ENCODE measurements around the gene IGSF9.

The IGSF9 gene

GRCh38 chr1:159953536-159954515, 8.4 kb upstream of the IGSF9 start, which contains the start of gene SLAMF9:
Gene SLAMF9, minus strand, starts transcription at chr1:159954237. Its CDS starts 100 bp downstream, at chr1:159954137.
- no peaks in the 10 kb centered on the region for H3K9me3 Mint-ChIP-seq
- peaks cover 24% of the 10 kb centered on the region for H3K27me3 Mint-ChIP-seq (ENCODE audit: low read depth)
- TF ChIP-seq, protein P1, sequence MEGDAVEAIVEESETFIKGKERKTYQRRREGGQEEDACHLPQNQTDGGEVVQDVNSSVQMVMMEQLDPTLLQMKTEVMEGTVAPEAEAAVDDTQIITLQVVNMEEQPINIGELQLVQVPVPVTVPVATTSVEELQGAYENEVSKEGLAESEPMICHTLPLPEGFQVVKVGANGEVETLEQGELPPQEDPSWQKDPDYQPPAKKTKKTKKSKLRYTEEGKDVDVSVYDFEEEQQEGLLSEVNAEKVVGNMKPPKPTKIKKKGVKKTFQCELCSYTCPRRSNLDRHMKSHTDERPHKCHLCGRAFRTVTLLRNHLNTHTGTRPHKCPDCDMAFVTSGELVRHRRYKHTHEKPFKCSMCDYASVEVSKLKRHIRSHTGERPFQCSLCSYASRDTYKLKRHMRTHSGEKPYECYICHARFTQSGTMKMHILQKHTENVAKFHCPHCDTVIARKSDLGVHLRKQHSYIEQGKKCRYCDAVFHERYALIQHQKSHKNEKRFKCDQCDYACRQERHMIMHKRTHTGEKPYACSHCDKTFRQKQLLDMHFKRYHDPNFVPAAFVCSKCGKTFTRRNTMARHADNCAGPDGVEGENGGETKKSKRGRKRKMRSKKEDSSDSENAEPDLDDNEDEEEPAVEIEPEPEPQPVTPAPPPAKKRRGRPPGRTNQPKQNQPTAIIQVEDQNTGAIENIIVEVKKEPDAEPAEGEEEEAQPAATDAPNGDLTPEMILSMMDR (IDR thresholded peaks at IDR 0.05; ENCODE audit: unreplicated experiment in 3 of 3) = no peak
- H3K27ac Mint-ChIP-seq = no peak within 1 kb of the TSS
- peaks cover 7% of the 10 kb centered on the region for H3K4me1 Mint-ChIP-seq
- H3K4me3 Mint-ChIP-seq = no peak within 1 kb of the TSS
- no peaks in the 10 kb centered on the region for H3K36me3 Mint-ChIP-seq (ENCODE audit: low read depth)

GRCh38 chr1:159952932-159953331, 7.5 kb upstream of the IGSF9 start:
- TF ChIP-seq, protein P1 (IDR thresholded peaks at IDR 0.05; ENCODE audit: unreplicated experiment in 3 of 3) = no peak
- Mint-ChIP-seq H3K4me3 (no peak overlapping the region), H3K36me3 (ENCODE audit: low read depth) (no peaks in the 10 kb centered on the region), H3K9me3 (no peaks in the 10 kb centered on the region), H3K27ac (no peak overlapping the region), H3K27me3 (ENCODE audit: low read depth) (peaks cover 21% of the 10 kb centered on the region), H3K4me1 (peaks cover 7% of the 10 kb centered on the region)

DNA sequence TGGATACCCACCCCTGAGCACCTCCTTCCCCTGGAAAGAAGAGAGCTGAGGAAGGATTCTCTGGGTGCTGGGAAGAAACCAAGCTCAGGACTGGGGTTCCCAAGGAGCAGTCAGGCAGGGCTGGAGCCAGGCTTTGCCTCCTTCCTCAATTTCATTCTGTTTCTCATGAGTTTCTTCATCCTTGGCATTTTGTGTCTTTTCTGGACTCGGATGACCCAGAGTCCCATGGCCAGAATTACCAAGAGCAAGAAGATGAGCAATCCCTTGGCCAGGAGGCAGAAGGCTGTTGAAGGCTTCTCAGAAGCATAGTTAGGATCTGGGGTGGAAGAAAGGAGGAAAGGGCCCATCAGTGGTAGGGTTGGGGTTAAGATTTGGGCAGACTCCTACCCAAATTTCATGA, 6.1 kb upstream of the IGSF9 start:
- Mint-ChIP-seq H3K4me3 (no peak overlapping the region), H3K9me3 (no peaks in the 10 kb centered on the region), H3K4me1 (peaks cover 7% of the 10 kb centered on the region), H3K27ac (no peak overlapping the region), H3K36me3 (ENCODE audit: low read depth) (no peaks in the 10 kb centered on the region), H3K27me3 (ENCODE audit: low read depth) (peaks cover 21% of the 10 kb centered on the region)
- TF ChIP-seq, protein P1 (IDR thresholded peaks at IDR 0.05; ENCODE audit: unreplicated experiment in 3 of 3) = no peak

GRCh38 chr1:159951016-159951415, 5.6 kb upstream of the IGSF9 start:
- Mint-ChIP-seq H3K9me3 (no peaks in the 10 kb centered on the region), H3K4me3 (no peak overlapping the region), H3K4me1 (peaks cover 7% of the 10 kb centered on the region), H3K36me3 (ENCODE audit: low read depth) (no peaks in the 10 kb centered on the region), H3K27ac (no peak overlapping the region), H3K27me3 (ENCODE audit: low read depth) (peaks cover 17% of the 10 kb centered on the region)
- TF ChIP-seq, protein P1 (IDR thresholded peaks at IDR 0.05; ENCODE audit: unreplicated experiment in 3 of 3) = no peak

DNA sequence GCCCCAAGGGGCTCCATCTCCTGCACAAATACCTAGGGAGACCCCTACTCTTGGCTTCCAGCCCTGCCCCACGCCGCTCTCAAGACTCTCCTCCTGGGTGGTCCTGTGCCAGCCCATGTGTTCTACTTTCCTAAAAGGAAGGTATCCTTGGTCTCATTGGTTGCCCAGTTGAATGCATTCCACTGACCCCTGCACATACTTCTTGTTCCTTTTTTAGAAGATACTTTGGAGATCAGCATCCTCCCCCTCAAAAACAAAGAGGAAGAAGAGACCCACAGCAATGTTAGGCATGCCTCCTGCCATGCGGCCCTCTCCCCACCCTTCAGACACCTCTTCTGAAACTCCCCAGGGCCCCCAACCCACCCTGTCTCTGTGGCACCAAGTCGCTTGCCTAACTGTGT, 4.6 kb upstream of the IGSF9 start:
- Mint-ChIP-seq H3K27ac (no peak overlapping the region), H3K4me1 (peaks cover 13% of the 10 kb centered on the region), H3K36me3 (ENCODE audit: low read depth) (no peaks in the 10 kb centered on the region), H3K9me3 (no peaks in the 10 kb centered on the region), H3K4me3 (no peak overlapping the region), H3K27me3 (ENCODE audit: low read depth) (peaks cover 16% of the 10 kb centered on the region)
- TF ChIP-seq, protein P1 (IDR thresholded peaks at IDR 0.05; ENCODE audit: unreplicated experiment in 3 of 3) = no peak

Data from nephron (organoid).